Stomach smooth muscle (tissue), 2 donors: Measurements from ENCODE around the gene MARCHF10.

ENCODE experiments used
- H3K27ac ChIP-seq: one replicate; pipeline ENCODE4 v1.7.0; 2013; ENCODE audit warnings: mild to moderate bottlenecking, low read length, inconsistent platforms
- H3K27me3 ChIP-seq, 2 donors: one replicate each; pipeline ENCODE4 v1.7.0; 2013; ENCODE audit warnings: low read length in 2 of 2; ENCODE audit not compliant: insufficient read depth in 2 of 2, control insufficient read depth in 1 of 2
- H3K36me3 ChIP-seq, 2 donors: one replicate each; pipeline ENCODE4 v1.7.0; 2013; ENCODE audit warnings: low read length in 2 of 2; ENCODE audit not compliant: control insufficient read depth in 2 of 2, insufficient read depth in 2 of 2
- H3K4me1 ChIP-seq: one replicate; pipeline ENCODE4 v1.7.0; 2013; ENCODE audit warnings: low read length; ENCODE audit not compliant: control insufficient read depth, insufficient read depth
- H3K4me3 ChIP-seq, 2 donors: one replicate each; pipeline ENCODE4 v1.7.0; 2013; ENCODE audit warnings: low read length in 2 of 2
- H3K9ac ChIP-seq, 2 donors: one replicate each; pipeline ENCODE4 v1.7.0; 2013; ENCODE audit warnings: low read length in 2 of 2, mild to moderate bottlenecking in 1 of 2
- H3K9me3 ChIP-seq, 2 donors: one replicate each; pipeline ENCODE4 v1.7.0; 2013; ENCODE audit warnings: low read length in 2 of 2; ENCODE audit not compliant: control insufficient read depth in 2 of 2
- donor health status: healthy.
- donor health status: Pancreatic carcinoma.

MARCHF10 gene

DNA sequence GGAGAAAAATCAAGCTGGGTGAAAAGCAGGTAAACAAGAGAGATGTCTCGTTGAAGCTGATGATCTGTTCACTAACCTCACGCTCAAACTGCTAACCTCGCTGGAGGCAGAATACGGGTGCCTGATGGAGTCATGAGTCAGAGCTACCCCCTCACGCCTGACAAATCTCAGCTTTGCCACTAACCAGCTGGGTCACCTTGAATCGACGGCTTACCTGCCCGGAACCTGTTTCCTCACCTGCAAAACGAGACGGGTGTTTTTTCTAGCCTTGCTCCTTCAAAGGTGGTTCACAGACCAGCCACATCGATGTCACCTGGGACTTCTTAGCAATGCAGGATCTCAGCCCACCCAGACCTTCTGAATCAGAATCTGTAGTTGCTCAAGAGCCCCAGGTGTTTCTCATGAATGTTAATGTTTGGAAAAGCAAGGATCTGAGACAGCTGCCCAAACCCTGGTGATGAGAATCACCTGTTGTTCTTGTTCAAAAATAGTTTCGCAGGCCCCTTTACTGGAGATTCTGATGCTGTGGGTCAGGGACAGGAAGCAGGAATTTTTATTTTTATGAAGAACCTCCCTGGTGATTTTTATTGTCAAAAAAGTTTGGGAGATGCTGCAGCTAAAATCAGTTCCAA is 56.9 kb downstream of the MARCHF10 start:
- H3K4me1 ChIP-seq = peaks cover 7% of the 10 kb centered on the region
- no peaks in the 10 kb centered on the region for H3K9me3 ChIP-seq
- H3K27me3 ChIP-seq = no peaks in the 10 kb centered on the region
- no peaks in the 10 kb centered on the region for H3K36me3 ChIP-seq
- H3K4me3 ChIP-seq = no peak overlapping the region
- H3K9ac ChIP-seq = no peak overlapping the region
- H3K27ac ChIP-seq = no peak overlapping the region

DNA sequence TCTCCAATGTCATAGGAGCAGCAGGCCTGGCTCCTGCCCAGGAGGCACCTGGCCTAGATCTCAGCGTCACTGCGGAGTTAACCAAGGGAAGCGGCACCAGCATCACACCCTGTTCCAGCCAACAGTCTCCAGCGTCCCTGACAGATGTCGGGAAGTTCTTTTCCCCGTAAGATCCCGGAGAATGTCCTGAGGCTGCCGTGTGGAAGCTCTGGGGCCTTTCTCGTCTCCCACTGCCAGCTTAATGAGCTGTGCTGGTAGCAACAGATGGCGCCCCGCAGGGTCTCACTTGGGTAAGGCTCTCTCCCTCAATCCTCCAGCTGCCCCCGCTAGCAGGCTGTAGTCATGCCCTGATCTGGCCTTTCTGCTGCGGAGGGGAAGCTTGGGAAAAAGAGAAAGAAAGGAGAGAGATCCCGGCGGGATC is 57.5 kb downstream of the MARCHF10 start:
- Histone ChIP-seq H3K9me3 (no peaks in the 10 kb centered on the region), H3K4me3 (no peak overlapping the region), H3K4me1 (peaks cover 7% of the 10 kb centered on the region), H3K27ac (no peak overlapping the region), H3K27me3 (no peaks in the 10 kb centered on the region), H3K36me3 (no peaks in the 10 kb centered on the region), H3K9ac (no peak overlapping the region)

DNA sequence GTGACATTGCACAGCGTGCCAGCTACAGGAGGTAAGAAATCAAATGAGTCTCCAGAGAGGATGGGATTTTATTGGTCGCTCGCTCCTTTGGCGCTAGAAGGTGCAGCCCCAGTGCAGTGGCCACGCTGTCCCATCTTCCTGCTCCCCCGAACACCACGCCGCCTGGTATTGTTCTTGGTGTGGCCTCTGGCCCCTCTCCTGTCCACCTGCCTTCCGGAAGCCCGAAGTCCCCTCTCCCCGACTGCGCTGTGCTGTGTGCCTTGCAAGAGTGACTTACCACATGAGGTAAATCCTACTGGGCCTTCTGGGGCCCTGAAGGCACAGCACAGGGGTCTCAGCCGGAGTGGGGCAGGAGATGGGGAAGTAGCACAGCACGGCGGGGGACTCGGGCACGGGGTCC is 58.2 kb downstream of the MARCHF10 start:
- H3K36me3 ChIP-seq = no peaks in the 10 kb centered on the region
- H3K4me1 ChIP-seq = peaks cover 3% of the 10 kb centered on the region
- no peak overlapping the region for H3K27ac ChIP-seq

DNA sequence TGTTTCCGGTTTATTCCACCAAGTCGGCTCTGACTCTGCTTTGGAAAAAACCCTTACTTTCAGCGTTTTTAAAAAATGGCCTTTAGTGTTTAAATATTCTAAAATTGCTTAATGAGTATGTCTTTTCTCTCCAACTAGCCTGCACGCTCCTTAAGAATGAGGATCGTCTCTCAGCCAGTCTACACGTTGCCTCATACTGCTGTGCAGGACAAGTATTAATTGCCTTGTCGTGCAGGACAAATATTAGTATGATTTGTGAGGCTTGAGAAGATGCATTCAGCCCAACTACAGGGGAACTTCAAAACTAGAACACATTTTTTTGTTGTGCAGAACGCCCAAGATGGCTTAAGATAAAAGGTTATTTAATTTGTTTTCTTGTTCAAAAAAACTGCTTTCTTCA is 61.2 kb downstream of the MARCHF10 start:
- Histone ChIP-seq H3K9me3 (no peaks in the 10 kb centered on the region), H3K4me1 (no peaks in the 10 kb centered on the region), H3K27ac (no peak overlapping the region), H3K9ac (no peak overlapping the region), H3K4me3 (no peak overlapping the region), H3K36me3 (no peaks in the 10 kb centered on the region), H3K27me3 (no peaks in the 10 kb centered on the region)

More for the DNA sequence above, 58.2 kb downstream of the MARCHF10 start:
- Histone ChIP-seq H3K9me3 (no peaks in the 10 kb centered on the region), H3K9ac (no peak overlapping the region), H3K27me3 (no peaks in the 10 kb centered on the region), H3K4me3 (no peak overlapping the region)

DNA sequence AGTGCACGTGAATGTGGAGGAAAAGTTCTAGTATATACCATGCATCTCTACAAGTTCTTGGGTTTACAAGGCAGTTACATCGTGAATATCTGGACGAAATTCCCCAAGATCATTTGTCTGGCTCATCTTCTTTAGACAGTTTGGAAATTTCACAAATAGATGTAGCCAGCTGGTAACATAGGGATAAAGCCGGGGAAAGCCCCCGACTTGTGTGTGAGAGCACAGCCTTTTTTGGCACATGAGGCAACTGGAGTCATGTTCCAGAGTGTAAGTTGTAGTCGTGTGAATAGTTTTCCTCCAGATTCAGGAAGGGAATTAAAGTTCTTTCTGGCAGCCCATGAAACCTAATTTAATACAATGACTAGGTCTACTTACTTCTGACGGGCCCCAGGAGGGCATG is 62.3 kb downstream of the MARCHF10 start:
- H3K36me3 ChIP-seq = no peaks in the 10 kb centered on the region
- H3K9me3 ChIP-seq = no peaks in the 10 kb centered on the region
- no peak overlapping the region for H3K9ac ChIP-seq
- no peak overlapping the region for H3K4me3 ChIP-seq
- H3K4me1 ChIP-seq = no peaks in the 10 kb centered on the region
- no peak overlapping the region for H3K27ac ChIP-seq
- no peaks in the 10 kb centered on the region for H3K27me3 ChIP-seq

DNA sequence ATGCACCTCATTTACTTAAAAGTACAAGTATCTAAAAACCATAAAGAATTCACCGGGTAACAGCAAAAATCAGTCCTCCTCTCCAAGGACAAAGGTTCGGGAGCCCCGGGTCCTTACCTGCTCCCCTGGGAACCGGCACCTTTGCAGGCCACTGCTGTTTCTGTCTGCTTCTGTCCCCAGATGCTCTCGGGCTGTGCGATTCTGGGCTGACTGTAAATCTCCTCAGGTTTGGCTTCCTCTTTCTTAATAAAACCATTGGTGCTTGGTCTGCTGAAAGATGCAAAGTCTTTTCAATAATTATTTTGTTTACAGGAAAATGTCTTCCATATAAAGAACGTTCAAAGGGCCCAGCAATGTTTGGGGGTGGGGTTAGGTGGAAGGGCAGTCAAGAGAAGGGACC is 63.9 kb downstream of the MARCHF10 start:
- Histone ChIP-seq H3K9ac (no peak overlapping the region), H3K4me1 (no peaks in the 10 kb centered on the region), H3K36me3 (no peaks in the 10 kb centered on the region), H3K9me3 (no peaks in the 10 kb centered on the region), H3K4me3 (no peak overlapping the region), H3K27ac (no peak overlapping the region), H3K27me3 (no peaks in the 10 kb centered on the region)

DNA sequence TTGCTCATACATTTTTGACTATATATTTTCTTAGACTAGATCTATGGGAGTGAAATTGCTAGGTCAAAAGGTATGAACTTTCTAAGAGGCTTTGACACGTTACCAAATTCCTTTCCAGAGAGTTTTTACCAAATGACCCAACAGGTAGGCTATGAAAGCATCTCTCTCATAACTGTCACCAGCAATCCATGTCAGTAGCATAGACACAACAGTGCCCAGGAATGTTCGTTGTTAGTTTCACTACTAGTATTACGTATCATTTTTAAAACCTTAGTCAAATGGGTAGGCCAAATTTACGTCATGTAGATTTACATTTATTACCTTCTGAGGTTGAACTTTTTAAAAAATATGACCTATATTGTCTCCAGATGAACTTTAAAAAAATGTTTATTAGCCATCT is 66.8 kb downstream of the MARCHF10 start:
- no peaks in the 10 kb centered on the region for H3K9me3 ChIP-seq
- H3K36me3 ChIP-seq = no peaks in the 10 kb centered on the region
- no peaks in the 10 kb centered on the region for H3K27me3 ChIP-seq
- no peak overlapping the region for H3K27ac ChIP-seq
- H3K4me1 ChIP-seq = no peaks in the 10 kb centered on the region
- no peak overlapping the region for H3K4me3 ChIP-seq
- H3K9ac ChIP-seq = no peak overlapping the region

DNA sequence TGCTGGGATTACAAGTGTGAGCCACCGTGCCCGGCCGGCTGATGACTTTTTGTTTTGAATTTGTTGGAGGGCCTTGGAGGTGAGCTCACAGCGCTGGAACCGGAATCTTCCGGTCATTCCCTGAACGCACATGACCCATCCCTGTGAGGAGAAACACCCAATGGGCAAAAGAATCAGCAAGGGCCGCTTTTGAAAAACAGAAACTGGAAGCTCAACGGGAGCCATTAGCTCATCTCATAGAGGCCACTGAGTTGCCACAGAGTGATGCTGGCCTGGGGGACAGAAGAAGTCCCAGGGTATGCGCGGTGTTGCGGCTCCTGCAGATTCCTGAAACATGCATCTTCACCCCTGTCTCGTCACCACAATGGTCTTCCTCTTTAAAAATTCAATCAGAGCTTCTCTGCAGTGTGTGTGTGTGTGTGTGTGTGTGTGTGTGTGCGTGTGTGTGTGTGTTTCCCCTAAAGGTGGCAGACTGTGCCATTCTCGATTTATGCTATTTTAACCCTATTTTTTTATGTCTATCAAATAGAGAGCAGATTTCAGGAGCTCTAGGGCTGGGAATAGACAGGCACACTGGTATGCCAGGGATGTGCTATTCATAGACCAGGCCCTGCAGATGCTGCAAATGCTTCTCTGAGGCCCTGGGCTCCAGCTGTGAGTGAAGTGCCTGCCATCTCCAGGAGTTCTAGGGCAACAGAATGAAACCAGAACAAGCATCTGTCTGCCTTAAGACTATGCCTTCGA is 68.3 kb downstream of the MARCHF10 start:
- Histone ChIP-seq H3K27ac (no peak overlapping the region), H3K27me3 (no peaks in the 10 kb centered on the region), H3K36me3 (no peaks in the 10 kb centered on the region), H3K9me3 (no peaks in the 10 kb centered on the region), H3K4me1 (no peaks in the 10 kb centered on the region), H3K4me3 (no peak overlapping the region), H3K9ac (no peak overlapping the region)

DNA sequence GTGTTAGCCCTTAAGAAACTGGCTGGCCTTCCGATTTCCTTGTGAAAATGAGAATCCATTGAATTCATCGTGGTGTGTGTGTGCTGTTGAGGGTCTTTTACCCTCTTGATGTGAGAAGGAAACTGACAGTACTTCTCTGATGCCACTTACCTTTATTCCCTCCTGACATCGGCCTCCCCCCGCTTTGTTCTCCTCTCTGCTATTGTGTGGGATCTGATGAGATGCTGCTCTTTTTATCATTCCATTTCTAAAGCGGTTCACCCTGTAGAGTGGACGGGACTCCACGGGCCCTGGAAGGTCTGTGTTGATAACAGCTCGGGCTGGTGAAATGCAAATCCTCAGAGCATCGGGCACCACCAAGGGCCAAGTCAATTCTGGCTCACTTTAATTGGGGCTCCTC is 69.8 kb downstream of the MARCHF10 start:
- H3K36me3 ChIP-seq = no peaks in the 10 kb centered on the region

DNA sequence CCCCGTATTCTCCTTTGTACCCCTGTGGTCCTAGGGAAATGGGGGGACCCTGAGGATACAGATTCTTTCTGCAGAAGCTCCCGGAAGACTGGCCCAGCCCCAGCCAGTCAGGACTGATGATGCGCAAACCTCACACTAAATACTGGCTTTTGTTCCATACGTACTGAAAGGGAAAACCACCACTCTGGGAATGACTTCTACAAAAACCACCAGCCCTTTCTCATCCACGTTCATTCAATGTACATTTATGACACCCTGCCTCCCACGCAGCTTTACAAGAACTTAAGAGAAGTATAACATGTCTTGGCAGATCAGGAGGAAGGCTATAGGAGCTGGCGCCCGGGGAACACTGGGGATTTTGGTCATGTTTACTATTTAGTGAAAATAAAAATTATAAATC is 70.6 kb downstream of the MARCHF10 start:
- H3K27ac ChIP-seq = no peak overlapping the region
- H3K27me3 ChIP-seq = no peaks in the 10 kb centered on the region
- no peaks in the 10 kb centered on the region for H3K36me3 ChIP-seq
- no peak overlapping the region for H3K4me3 ChIP-seq
- H3K9ac ChIP-seq = no peak overlapping the region
- H3K4me1 ChIP-seq = no peaks in the 10 kb centered on the region
- H3K9me3 ChIP-seq = no peaks in the 10 kb centered on the region

More for the DNA sequence above, 69.8 kb downstream of the MARCHF10 start:
- Histone ChIP-seq H3K9me3 (no peaks in the 10 kb centered on the region), H3K27ac (no peak overlapping the region), H3K9ac (no peak overlapping the region), H3K4me3 (no peak overlapping the region), H3K27me3 (no peaks in the 10 kb centered on the region), H3K4me1 (no peaks in the 10 kb centered on the region)

DNA sequence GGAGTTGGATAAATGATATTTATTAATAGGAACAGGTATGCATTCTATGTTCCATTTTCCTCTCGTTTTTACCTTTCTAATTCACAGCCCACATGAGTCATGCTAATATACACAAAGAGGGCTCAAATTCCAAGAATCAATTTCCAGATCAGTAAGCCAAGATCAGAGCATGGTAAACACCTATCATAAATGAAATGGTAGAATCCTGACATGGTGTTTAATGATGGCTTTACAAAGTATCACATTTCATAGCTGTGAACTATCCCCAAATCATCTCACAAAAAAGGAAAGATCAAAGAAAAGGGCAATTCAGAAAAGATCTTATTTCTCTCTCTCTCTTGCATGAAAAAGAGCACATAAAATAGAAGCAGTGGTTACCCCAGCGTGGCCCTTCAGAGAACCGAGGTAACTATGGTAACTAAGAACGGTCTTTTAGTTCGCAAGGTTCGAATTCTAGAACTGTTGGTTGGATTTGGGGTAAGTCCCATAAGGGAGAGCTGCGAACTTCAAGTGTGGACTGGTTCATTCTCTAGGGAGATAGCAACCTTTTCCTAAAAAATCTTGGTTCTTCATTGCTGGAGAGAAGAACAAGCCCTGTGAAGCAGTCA is 73.0 kb downstream of the MARCHF10 start:
- Histone ChIP-seq H3K4me3 (no peak overlapping the region), H3K27me3 (no peaks in the 10 kb centered on the region), H3K9ac (no peak overlapping the region), H3K36me3 (no peaks in the 10 kb centered on the region), H3K27ac (no peak overlapping the region), H3K9me3 (no peaks in the 10 kb centered on the region), H3K4me1 (no peaks in the 10 kb centered on the region)
